IMR-90 (cell line): ENCODE data around the gene RENBP. TPM values are rescaled to one million over a fixed set of nuclear protein-coding genes. Genes with fewer than 3 reads are reported as not detected.

Source experiments
- ATAC-seq: fragments of 200-7000 bp; cut with Tn5 transposase; 2 replicates; pipeline ENCODE4 v1.9.1; 2020; ENCODE audit warnings: low read depth, mild to moderate bottlenecking, moderate library complexity
- BruUV-seq: library from RNA; stranded (reverse); fragments of 400-500 nt; replicated peaks from 2 replicates; lab custom pipeline; 2021; lab: Mats Ljungman, UMichigan
- CTCF ChIA-PET: fragments of 300-600 bp; formaldehyde crosslinking; extraction: SDS; loops from one replicate; lab custom pipeline; 2021; ENCODE audit warnings: antibody characterized with exemption; lab: Yijun Ruan, JAX
- POLR2A ChIA-PET: fragments of 300-600 bp; sonication (Branson Sonifier 250); formaldehyde crosslinking; loops from one replicate; lab custom pipeline; 2022; ENCODE audit warnings: antibody characterized with exemption; ENCODE audit not compliant: unreplicated experiment; lab: Charles Lee
- DNase-seq: peaks from one replicate; pipeline ENCODE4 v3.0.0; 2013
- H2AFZ ChIP-seq: replicated peaks from 2 replicates; pipeline ENCODE3; 2013; ENCODE audit warnings: low read length, mild to moderate bottlenecking; ENCODE audit not compliant: poor library complexity
- H2AK5ac ChIP-seq: 2 replicates; pipeline ENCODE4 v1.6.1; 2013; ENCODE audit warnings: low read depth, low read length, inconsistent platforms
- H2AK9ac ChIP-seq: replicated peaks from 2 replicates; pipeline ENCODE3; 2013; ENCODE audit warnings: mild to moderate bottlenecking, low read depth, low read length, moderate library complexity; ENCODE audit not compliant: poor library complexity
- H2BK120ac ChIP-seq: 2 replicates; pipeline ENCODE4 v1.6.1; 2013; ENCODE audit warnings: low read depth, low read length, inconsistent platforms
- H2BK15ac ChIP-seq: 3 replicates; pipeline ENCODE4 v1.6.1; 2013; ENCODE audit warnings: low read depth, low read length, inconsistent platforms
- H2BK20ac ChIP-seq: 2 replicates; pipeline ENCODE4 v1.6.1; 2013; ENCODE audit warnings: low read depth, mild to moderate bottlenecking, inconsistent platforms, low read length, moderate library complexity
- H2BK5ac ChIP-seq: 2 replicates; pipeline ENCODE4 v1.6.1; 2013; ENCODE audit warnings: mild to moderate bottlenecking, low read depth, low read length, inconsistent platforms; ENCODE audit not compliant: poor library complexity, severe bottlenecking
- H3K14ac ChIP-seq: replicated peaks from 2 replicates; pipeline ENCODE4 v1.6.1; 2013; ENCODE audit warnings: low read depth, low read length, inconsistent platforms
- H3K18ac ChIP-seq: 2 replicates; pipeline ENCODE4 v1.6.1; 2013; ENCODE audit warnings: low read depth, low read length, control low read depth
- H3K23ac ChIP-seq: 2 replicates; pipeline ENCODE4 v1.6.1; 2013; ENCODE audit warnings: low read depth, low read length, inconsistent platforms
- H3K27ac ChIP-seq: 2 replicates; pipeline ENCODE4 v1.5.1; 2013; ENCODE audit warnings: mild to moderate bottlenecking, control low read depth, low read length; ENCODE audit not compliant: insufficient read depth
- H3K27me3 ChIP-seq: 2 replicates; pipeline ENCODE4 v1.6.1; 2013; ENCODE audit warnings: low read length; ENCODE audit not compliant: control insufficient read depth, insufficient read depth
- H3K36me3 ChIP-seq: 2 replicates; pipeline ENCODE4 v1.6.1; 2013; ENCODE audit warnings: low read length, mixed read lengths; ENCODE audit not compliant: control insufficient read depth, insufficient read depth
- H3K4ac ChIP-seq: 2 replicates; pipeline ENCODE4 v1.6.1; 2013; ENCODE audit warnings: low read depth, low read length, inconsistent platforms
- H3K4me1 ChIP-seq: 2 replicates; pipeline ENCODE4 v1.6.1; 2013; ENCODE audit warnings: low read length, mixed read lengths; ENCODE audit not compliant: control insufficient read depth, insufficient read depth
- H3K4me2 ChIP-seq: 2 replicates; pipeline ENCODE4 v1.6.1; 2013; ENCODE audit warnings: low read depth, mild to moderate bottlenecking, control low read depth, low read length, moderate library complexity
- H3K4me3 ChIP-seq: 2 replicates; pipeline ENCODE4 v1.5.1; 2013; ENCODE audit warnings: low read depth, mild to moderate bottlenecking, control low read depth, low read length, moderate library complexity; ENCODE audit not compliant: insufficient read depth
- H3K56ac ChIP-seq: 2 replicates; pipeline ENCODE4 v1.6.1; 2013; ENCODE audit warnings: low read length, inconsistent platforms; ENCODE audit not compliant: insufficient read depth; ENCODE audit errors: extremely low read depth
- H3K79me1 ChIP-seq, 2 experiments: 2 replicates each; pipeline ENCODE4 v1.6.1; 2013; ENCODE audit warnings: low read length in 2 of 2, inconsistent platforms in 1 of 2, low read depth in 1 of 2
- H3K9ac ChIP-seq: 2 replicates; pipeline ENCODE4 v1.6.1; 2013; ENCODE audit warnings: low read depth, low read length, control low read depth
- H3K9me1 ChIP-seq: 2 replicates; pipeline ENCODE4 v1.6.1; 2013; ENCODE audit warnings: low read length, inconsistent platforms; ENCODE audit not compliant: insufficient read depth
- H3K9me3 ChIP-seq: 2 replicates; pipeline ENCODE4 v1.6.1; 2013; ENCODE audit warnings: low read length; ENCODE audit not compliant: control insufficient read depth, insufficient read depth
- H4K20me1 ChIP-seq: 2 replicates; pipeline ENCODE4 v1.6.1; 2013; ENCODE audit warnings: low read length, inconsistent platforms; ENCODE audit not compliant: insufficient read depth
- H4K5ac ChIP-seq: 2 replicates; pipeline ENCODE4 v1.6.1; 2013; ENCODE audit warnings: mild to moderate bottlenecking, low read depth, low read length, control low read depth
- H4K8ac ChIP-seq, 2 experiments: 2 replicates each; pipeline ENCODE4 v1.6.1; 2013; ENCODE audit warnings: low read depth in 2 of 2, low read length in 2 of 2, control low read depth in 1 of 2, inconsistent platforms in 1 of 2
- H4K91ac ChIP-seq: 2 replicates; pipeline ENCODE4 v1.6.1; 2013; ENCODE audit warnings: low read depth, low read length, inconsistent platforms; ENCODE audit not compliant: insufficient read depth
- BHLHE40 ChIP-seq: fragments of 150-350 bp; IDR thresholded peaks from 2 replicates; pipeline ENCODE4 v1.6.1; 2016; ENCODE audit warnings: mild to moderate bottlenecking, low read depth, low read length
- CEBPB ChIP-seq: IDR thresholded peaks from 2 replicates; pipeline ENCODE4 v1.6.1; 2012; ENCODE audit warnings: low read depth, low read length, improper control_type of control experiment
- FOS ChIP-seq: fragments of 150-350 bp; IDR thresholded peaks from 2 replicates; pipeline ENCODE4 v1.6.1; 2016; ENCODE audit warnings: low read depth, low read length
- MAZ ChIP-seq: IDR thresholded peaks from 2 replicates; pipeline ENCODE4 v1.6.1; 2012; ENCODE audit warnings: low read depth, mild to moderate bottlenecking, low read length, improper control_type of control experiment, moderate library complexity, borderline replicate concordance
- MXI1 ChIP-seq: IDR thresholded peaks from 2 replicates; pipeline ENCODE4 v1.6.1; 2012; ENCODE audit warnings: low read depth, mild to moderate bottlenecking, low read length, moderate library complexity, borderline replicate concordance
- NFE2L2 ChIP-seq: fragments of 150-350 bp; IDR thresholded peaks from 2 replicates; pipeline ENCODE4 v1.6.1; 2016; ENCODE audit warnings: low read depth, mild to moderate bottlenecking, low read length
- RAD21 ChIP-seq: IDR thresholded peaks from 2 replicates; pipeline ENCODE4 v1.6.1; 2012; ENCODE audit warnings: low read length, improper control_type of control experiment
- WGBS, 2 experiments: methylation state at CpG; one replicate each; pipeline versions ENCODE4 v1.1.5 to v1.1.7; 2013; ENCODE audit warnings: missing lambda C conversion rate in 2 of 2; ENCODE audit not compliant: insufficient read length in 1 of 2; ENCODE audit errors: extremely low coverage in 2 of 2; 5-methylcytosine and 5-hydroxymethylcytosine counted together
- dilution Hi-C: fragments of 300-500 bp; cut with HindIII; formaldehyde crosslinking; loops from one replicate; pipeline ENCODE4 v1.14.3; 2018; ENCODE audit warnings: low sequenced_read_pairs; ENCODE audit not compliant: unreplicated experiment
- in situ Hi-C: fragments of 300-500 bp; cut with MboI; formaldehyde crosslinking; loops from 3 replicates; pipeline ENCODE4 v1.14.3; 2019; ENCODE audit warnings: low sequenced_read_pairs, inconsistent platforms, mixed read lengths
- intact Hi-C: fragments of 100-400 bp; cut with micrococcal nuclease; formaldehyde crosslinking; loops from 2 replicates; pipeline ENCODE4 v1.10.0; 2022
- polyA plus RNA-seq, 3 experiments: library from polyadenylated mRNA; depleted of rRNA; stranded (reverse); fragments of >200 nt; gene quantifications; 2 replicates each; pipeline ENCODE4 v1.2.3, GENCODE V29; 2012; ENCODE audit warnings: low replicate concordance in 1 of 3
- total RNA-seq: library from RNA; depleted of rRNA; stranded (reverse); fragments of >200 nt; gene quantifications from 2 replicates; pipeline ENCODE4 v1.2.3, GENCODE V29; 2012
- TF ChIP-seq, protein P1 (sequence below): fragments of 150-350 bp; IDR thresholded peaks from 2 replicates; pipeline ENCODE4 v1.6.1; 2016; ENCODE audit warnings: low read depth, mild to moderate bottlenecking, low read length, moderate library complexity, borderline replicate concordance
- TF ChIP-seq, protein P2 (sequence below): conservative IDR thresholded peaks from 2 replicates; pipeline ENCODE4 v1.5.1; 2012; ENCODE audit warnings: mild to moderate bottlenecking, low read depth, low read length, improper control_type of control experiment

RENBP gene
- total and polyA plus RNA-seq, 2 of the 4 experiments (the other 2 are of a cell fraction): 0.15 to 0.18 TPM

GRCh38 chrX:153963546-153963945 is 19.1 kb upstream of the RENBP start:
- peaks cover 59% of the 10 kb centered on the region for H4K20me1 ChIP-seq
- TF ChIP-seq, protein P1, sequence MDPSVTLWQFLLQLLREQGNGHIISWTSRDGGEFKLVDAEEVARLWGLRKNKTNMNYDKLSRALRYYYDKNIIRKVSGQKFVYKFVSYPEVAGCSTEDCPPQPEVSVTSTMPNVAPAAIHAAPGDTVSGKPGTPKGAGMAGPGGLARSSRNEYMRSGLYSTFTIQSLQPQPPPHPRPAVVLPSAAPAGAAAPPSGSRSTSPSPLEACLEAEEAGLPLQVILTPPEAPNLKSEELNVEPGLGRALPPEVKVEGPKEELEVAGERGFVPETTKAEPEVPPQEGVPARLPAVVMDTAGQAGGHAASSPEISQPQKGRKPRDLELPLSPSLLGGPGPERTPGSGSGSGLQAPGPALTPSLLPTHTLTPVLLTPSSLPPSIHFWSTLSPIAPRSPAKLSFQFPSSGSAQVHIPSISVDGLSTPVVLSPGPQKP: no peak
- TF ChIP-seq FOS: no peak
- no peak for TF ChIP-seq MAZ
- no peak for TF ChIP-seq MXI1
- no peak for TF ChIP-seq BHLHE40
- no peak for TF ChIP-seq NFE2L2
- no peak for TF ChIP-seq CEBPB
- TF ChIP-seq, protein P2, sequence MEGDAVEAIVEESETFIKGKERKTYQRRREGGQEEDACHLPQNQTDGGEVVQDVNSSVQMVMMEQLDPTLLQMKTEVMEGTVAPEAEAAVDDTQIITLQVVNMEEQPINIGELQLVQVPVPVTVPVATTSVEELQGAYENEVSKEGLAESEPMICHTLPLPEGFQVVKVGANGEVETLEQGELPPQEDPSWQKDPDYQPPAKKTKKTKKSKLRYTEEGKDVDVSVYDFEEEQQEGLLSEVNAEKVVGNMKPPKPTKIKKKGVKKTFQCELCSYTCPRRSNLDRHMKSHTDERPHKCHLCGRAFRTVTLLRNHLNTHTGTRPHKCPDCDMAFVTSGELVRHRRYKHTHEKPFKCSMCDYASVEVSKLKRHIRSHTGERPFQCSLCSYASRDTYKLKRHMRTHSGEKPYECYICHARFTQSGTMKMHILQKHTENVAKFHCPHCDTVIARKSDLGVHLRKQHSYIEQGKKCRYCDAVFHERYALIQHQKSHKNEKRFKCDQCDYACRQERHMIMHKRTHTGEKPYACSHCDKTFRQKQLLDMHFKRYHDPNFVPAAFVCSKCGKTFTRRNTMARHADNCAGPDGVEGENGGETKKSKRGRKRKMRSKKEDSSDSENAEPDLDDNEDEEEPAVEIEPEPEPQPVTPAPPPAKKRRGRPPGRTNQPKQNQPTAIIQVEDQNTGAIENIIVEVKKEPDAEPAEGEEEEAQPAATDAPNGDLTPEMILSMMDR: no peak
- no peak for TF ChIP-seq RAD21

More at GRCh38 chrX:153963546-153963945, 19.1 kb upstream of the RENBP start:
- H3K4me1 ChIP-seq: peaks cover 16% of the 10 kb centered on the region; the same call in 1 of the 2 replicates
- no peak overlapping the region for H3K4me3 ChIP-seq
- intact Hi-C loops (no loop called here), dilution Hi-C loops (no loop called here), in situ Hi-C loops (loop anchor here (10.0 kb wide), 1 partner anchor 199 kb away; the partner anchor contains the start of gene PLXNB3)
- H2BK15ac ChIP-seq: no peak overlapping the region
- H3K14ac ChIP-seq: no peak overlapping the region
- H4K8ac ChIP-seq: no peak overlapping the region
- no peak overlapping the region for H2AK5ac ChIP-seq
- DNase-seq (no peak), ATAC-seq (no peak)
- POLR2A ChIA-PET: no interaction called here
- no peak overlapping the region for H2BK120ac ChIP-seq
- no peak overlapping the region for H4K91ac ChIP-seq
- peaks cover 48% of the 10 kb centered on the region for H3K36me3 ChIP-seq
- H3K9ac ChIP-seq: no peak overlapping the region
- H3K4ac ChIP-seq: no peak overlapping the region
- no peak overlapping the region for H3K18ac ChIP-seq
- H4K5ac ChIP-seq: no peak overlapping the region
- CTCF ChIA-PET: no interaction called here
- no peak overlapping the region for H2BK5ac ChIP-seq
- BruUV-seq: no TSS peak
- H2AK9ac ChIP-seq: no peak overlapping the region
- H3K27me3 ChIP-seq: no peaks in the 10 kb centered on the region
- peaks cover 9% of the 10 kb centered on the region; the same call in 1 of the 2 replicates for H3K9me1 ChIP-seq
- no peak overlapping the region for H2AFZ ChIP-seq
- no peak overlapping the region for H3K4me2 ChIP-seq
- no peaks in the 10 kb centered on the region for H3K9me3 ChIP-seq
- H3K27ac ChIP-seq: no peak overlapping the region
- H2BK20ac ChIP-seq: no peak overlapping the region
- H3K23ac ChIP-seq: no peak overlapping the region
- WGBS, 2 experiments: 86% methylated on average over 4 of the region's 12 CpGs; no CpG with 5 or more reads in 1 of the 2 experiments
- no peak overlapping the region for H3K56ac ChIP-seq
- peaks cover 5 to 16% of the 10 kb centered on the region in 2 experiments; a peak in 3 of 4 replicates for H3K79me1 ChIP-seq
